AG09319 (cell line): ENCODE data around the gene VASP.
A peak's percentile ranks its signal among the peaks of the same experiment; 100 is the strongest.

Experiments
- DNase-seq: peaks from one replicate; pipeline ENCODE4 v3.0.0-alpha.2; 2010; ENCODE audit warnings: low read depth; ENCODE audit errors: extremely low read depth
- TF ChIP-seq, protein P1 (sequence below): IDR thresholded peaks from 2 replicates; pipeline ENCODE4 v1.5.1; 2011; ENCODE audit warnings: low read depth, mild to moderate bottlenecking, inconsistent platforms, low read length, moderate library complexity

The VASP gene

DNA sequence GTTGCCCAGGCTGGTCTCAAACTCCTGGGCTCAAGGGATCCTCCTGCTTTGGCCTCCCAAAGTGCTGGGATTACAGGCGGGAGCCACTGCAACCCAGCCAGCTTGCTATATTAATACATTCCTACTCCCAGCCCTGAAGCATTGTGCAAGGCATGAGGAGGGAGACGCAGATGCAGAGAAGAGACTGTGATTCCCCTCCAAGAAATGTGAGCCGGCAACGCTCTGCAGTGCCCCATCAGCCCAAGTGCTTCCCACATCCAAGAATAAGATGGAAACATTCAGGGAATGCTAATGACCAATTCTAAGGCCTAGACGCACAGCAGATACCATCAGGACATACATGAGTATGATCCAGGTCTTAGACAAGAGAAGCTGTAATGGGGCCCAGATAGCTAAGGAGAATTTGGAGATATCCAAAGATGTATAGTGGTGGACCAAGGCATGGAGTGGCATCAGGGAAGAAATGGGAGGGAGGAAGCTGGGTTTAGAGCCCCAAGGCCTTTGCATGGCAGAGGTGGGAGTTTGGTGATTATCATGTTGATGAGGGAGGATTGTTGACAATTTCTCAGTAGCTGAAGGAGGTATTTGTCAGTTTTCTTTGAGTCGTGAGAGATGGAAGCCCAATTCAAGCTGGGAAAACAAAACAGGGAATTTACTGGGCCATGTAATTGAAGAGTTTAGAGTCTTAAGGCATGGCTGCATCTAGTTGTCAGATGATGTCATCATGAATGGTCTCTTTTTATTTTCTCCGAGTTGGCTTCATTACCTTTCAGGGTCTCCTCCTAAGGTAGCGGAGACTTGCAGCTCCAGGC, 6.2 kb upstream of the VASP start:
- DNase-seq = no peak
- TF ChIP-seq, protein P1, sequence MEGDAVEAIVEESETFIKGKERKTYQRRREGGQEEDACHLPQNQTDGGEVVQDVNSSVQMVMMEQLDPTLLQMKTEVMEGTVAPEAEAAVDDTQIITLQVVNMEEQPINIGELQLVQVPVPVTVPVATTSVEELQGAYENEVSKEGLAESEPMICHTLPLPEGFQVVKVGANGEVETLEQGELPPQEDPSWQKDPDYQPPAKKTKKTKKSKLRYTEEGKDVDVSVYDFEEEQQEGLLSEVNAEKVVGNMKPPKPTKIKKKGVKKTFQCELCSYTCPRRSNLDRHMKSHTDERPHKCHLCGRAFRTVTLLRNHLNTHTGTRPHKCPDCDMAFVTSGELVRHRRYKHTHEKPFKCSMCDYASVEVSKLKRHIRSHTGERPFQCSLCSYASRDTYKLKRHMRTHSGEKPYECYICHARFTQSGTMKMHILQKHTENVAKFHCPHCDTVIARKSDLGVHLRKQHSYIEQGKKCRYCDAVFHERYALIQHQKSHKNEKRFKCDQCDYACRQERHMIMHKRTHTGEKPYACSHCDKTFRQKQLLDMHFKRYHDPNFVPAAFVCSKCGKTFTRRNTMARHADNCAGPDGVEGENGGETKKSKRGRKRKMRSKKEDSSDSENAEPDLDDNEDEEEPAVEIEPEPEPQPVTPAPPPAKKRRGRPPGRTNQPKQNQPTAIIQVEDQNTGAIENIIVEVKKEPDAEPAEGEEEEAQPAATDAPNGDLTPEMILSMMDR = no peak

DNA sequence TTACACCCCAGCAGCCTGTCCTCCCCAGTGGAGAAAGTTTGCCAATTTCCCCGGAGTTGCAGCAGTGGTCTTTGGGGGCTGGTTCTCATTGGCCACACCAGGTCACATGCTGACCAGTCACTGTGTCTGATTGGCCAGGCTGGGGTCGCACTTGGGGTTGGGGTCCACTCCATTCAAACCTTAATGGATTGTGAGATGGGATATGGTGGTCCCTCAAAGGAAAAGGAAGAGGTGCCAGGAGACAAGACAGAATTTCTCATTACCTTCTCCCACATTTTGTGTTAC, 5.6 kb upstream of the VASP start:
- TF ChIP-seq, protein P1 = no peak
- DNase-seq = no peak

DNA sequence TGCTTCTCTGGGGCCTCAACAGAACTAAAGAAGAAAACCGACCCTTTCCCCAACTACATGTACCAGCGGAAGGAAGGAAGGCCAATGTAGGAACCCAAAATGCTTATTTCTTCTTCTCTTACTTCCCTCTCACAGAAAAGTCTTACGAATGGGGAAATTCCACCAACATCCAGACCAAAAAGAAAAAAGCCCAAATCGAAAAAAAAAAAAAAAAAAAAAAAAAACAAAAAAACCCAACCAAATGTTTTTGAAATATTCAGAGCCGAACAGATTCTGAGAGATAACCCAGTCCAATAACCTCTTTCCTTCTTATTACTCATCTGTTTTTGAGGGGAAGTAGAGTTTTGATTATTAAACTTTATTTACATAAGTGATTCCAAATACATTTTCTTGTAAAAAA, 5.2 kb upstream of the VASP start:
- no peak for DNase-seq

DNA sequence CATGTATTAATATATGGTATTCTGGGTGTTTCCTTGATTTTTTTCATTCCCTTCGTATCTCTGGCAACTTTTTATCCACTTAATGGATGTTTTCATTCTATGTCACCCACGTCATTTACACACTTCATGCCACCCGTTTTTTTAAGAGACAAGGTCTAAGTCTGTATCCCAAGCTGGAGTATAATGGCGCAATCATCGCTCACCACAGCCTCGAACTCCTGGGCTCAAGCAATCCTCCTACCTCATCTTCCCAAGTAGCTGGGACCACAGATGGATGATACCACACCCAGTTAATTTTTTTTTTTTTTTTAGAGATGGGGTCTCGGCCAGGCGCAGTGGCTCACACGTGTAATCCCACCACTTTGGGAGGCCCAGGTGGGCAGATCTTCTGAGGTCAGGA, 3.4 kb upstream of the VASP start:
- TF ChIP-seq, protein P1 = no peak
- DNase-seq = no peak

More for the DNA sequence above, 5.2 kb upstream of the VASP start:
- TF ChIP-seq, protein P1 = no peak

DNA sequence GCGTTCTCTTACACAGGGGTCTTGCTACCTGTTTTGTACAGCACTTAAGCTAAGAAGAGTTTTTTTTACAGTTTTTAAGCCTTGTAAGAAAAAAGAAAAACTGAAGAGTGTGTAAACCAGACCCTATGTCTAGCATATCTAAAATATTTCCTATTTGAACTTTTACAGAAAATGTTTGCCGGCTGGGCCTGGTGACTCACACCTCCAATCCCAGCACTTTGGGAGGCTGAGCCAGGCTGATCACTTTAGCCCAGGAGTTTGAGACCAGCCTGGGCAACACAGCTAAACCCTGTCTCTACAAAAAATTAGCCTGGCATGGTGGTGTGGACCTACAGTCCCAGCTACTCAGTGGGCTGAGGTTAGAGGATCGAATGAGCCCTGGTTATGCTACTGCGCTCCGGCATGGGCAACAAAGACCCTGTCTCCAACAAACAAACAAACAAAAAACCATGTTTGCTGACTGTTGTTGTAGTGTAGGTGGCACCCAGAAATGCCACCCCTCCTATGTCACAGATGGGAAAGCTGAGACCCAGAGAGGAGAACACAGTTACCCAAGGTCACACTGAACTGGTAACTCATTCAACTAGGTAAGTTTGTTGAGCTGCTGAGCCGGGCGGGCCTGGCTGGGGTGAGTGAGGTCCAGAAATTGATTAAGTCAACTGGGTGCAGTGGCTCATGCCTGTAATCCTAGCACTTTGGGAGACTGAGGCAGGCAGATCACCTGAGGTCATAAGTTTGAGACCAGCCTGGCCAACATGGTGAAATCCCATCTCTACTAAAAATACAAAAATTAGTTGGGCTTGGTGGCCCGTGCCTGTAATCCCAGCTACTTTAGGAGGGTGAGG, 1.9 kb upstream of the VASP start:
- TF ChIP-seq, protein P1 = no peak
- DNase-seq = no peak

DNA sequence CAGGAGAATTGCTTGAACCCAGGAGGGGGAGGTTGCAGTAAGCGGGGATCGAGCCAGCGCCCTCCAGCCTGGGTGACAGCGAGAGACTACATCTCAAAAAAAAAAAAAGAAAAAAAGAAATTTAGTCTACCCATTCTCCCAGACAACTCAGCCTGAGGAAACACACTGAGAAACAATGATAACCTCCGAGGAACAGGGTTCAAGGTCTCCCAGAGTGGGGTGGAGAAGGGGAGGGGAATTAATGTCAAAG, 1.4 kb upstream of the VASP start:
- no peak for DNase-seq
- TF ChIP-seq, protein P1 = no peak

DNA sequence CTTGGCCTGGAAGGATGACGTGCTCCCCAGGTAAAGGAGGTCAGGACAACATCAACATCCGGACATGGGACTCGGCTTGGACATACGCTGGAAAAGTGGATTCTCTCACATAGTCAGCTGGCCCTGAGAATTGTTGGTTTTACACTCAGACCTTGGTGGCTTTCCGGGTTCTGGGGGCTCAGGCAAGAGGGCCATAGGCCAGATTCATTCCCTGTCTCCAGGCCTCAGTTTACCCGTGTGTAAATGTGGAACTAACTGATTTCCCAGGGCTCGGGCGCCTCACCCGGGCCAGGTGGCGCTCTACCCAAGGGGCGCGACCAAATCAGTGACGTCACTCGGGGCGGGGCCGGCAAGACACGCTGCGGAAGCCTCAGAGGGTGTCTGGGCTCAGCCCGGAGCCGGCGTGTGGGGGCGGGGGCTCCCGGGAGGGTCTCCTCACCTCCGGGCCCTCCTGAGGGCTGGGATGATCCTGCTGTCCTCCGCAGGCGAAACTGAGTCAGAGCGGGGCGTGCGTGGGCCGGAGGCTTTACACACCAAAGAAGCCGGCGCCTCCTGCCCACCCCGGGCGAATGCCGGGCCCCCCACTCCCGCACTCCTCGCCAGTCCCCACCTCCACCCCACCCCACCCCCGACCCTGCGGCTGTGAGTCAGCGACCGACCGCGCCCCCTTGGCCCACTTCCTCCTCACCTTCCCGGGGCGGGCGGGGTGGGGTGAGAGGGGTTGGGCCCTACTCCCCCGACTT, 862 bp upstream of the VASP start:
- TF ChIP-seq, protein P1 = peak; percentile 63
- peak; percentile 51 for DNase-seq
